GM12872 (cell line): ENCODE data around the gene ATG4A.

Experiments
- CTCF ChIP-seq: IDR thresholded peaks from 3 replicates; pipeline ENCODE4 v1.5.1; 2011; ENCODE audit warnings: low read depth, mild to moderate bottlenecking, low read length, moderate library complexity; ENCODE audit not compliant: insufficient read depth

The ATG4A gene

GRCh38 chrX:108169768-108170167 lies 78.2 kb downstream of the ATG4A start:
- TF ChIP-seq CTCF: no peak

GRCh38 chrX:108171671-108172070 lies 80.1 kb downstream of the ATG4A start:
- TF ChIP-seq CTCF: no peak

GRCh38 chrX:108173874-108174273 lies 82.3 kb downstream of the ATG4A start:
- TF ChIP-seq CTCF: no peak

- TF ChIP-seq CTCF: no peak
These were observed 86.0 kb downstream of the ATG4A start for GRCh38 chrX:108177351-108178142.

GRCh38 chrX:108178143-108178498 lies 86.5 kb downstream of the ATG4A start:
- no peak for TF ChIP-seq CTCF

GRCh38 chrX:108186811-108187210 lies 95.2 kb downstream of the ATG4A start:
- no peak for TF ChIP-seq CTCF

GRCh38 chrX:108198420-108198819 lies 106.8 kb downstream of the ATG4A start:
- no peak for TF ChIP-seq CTCF
